Esophagus squamous epithelium (tissue), 4 donors: ENCODE results near the gene STARD8.

Experiments used
- CTCF ChIP-seq, 6 experiments: fragments of 450-650 bp in 4 of 6; fragments of 200-600 bp in 2 of 6; sonication (generic) in 2 of 6; IDR thresholded peaks; one replicate each; pipeline ENCODE4 v1.5.1; 2016 to 2019; ENCODE audit warnings: antibody characterized with exemption in 6 of 6, mild to moderate bottlenecking in 4 of 6, moderate library complexity in 4 of 6
- POLR2A ChIP-seq, 4 donors: fragments of 450-650 bp; IDR thresholded peaks; one replicate each; pipeline ENCODE4 v1.6.1; 2017; ENCODE audit warnings: antibody characterized with exemption in 4 of 4, mild to moderate bottlenecking in 4 of 4, moderate library complexity in 3 of 4

- TF ChIP-seq CTCF (IDR thresholded peaks at IDR 0.05) (no peak), POLR2A (IDR thresholded peaks at IDR 0.05) (no peak)
These were observed 13.5 kb upstream of the STARD8 start for GRCh38 chrX:68633981-68634380.
